Astrocyte of the cerebellum (primary cell): Measurements from ENCODE around the gene MRPS2.

Source experiments
- DNase-seq: peaks from one replicate; pipeline ENCODE4 v3.0.0-alpha.2; 2011; ENCODE audit warnings: low read depth
- H3K4me3 ChIP-seq: 2 replicates; pipeline ENCODE4 v1.5.1; 2011; ENCODE audit warnings: mild to moderate bottlenecking, low read depth, low read length, moderate library complexity
- CTCF ChIP-seq: IDR thresholded peaks from 2 replicates; pipeline ENCODE4 v1.5.1; 2012; ENCODE audit warnings: low read length, low read depth, moderate library complexity, mild to moderate bottlenecking; ENCODE audit errors: missing control alignments
- in situ Hi-C: cut with HindIII; loops from 2 replicates; pipeline ENCODE4 v1.10.0; 2017; ENCODE audit warnings: low sequenced_read_pairs

The MRPS2 gene

GRCh38 chr9:135461936-135462335 lies 38.5 kb upstream of the MRPS2 start:
- no peak for DNase-seq

GRCh38 chr9:135463140-135463539 lies 37.3 kb upstream of the MRPS2 start:
- in situ Hi-C loops: no loop called here
- no peak for DNase-seq
- H3K4me3 ChIP-seq: no peak overlapping the region
- no peak for TF ChIP-seq CTCF

More at GRCh38 chr9:135461936-135462335, 38.5 kb upstream of the MRPS2 start:
- TF ChIP-seq CTCF: no peak
- no peak overlapping the region for H3K4me3 ChIP-seq
- in situ Hi-C loops: no loop called here

- no peak overlapping the region for H3K4me3 ChIP-seq
- no peak for TF ChIP-seq CTCF
- in situ Hi-C loops: no loop called here
- DNase-seq: no peak
Measured at GRCh38 chr9:135464181-135464580, 36.3 kb upstream of the MRPS2 start.

- no peak for TF ChIP-seq CTCF
- no peak for DNase-seq
- no peak overlapping the region for H3K4me3 ChIP-seq
- in situ Hi-C loops: no loop called here
Measured at GRCh38 chr9:135468854-135469521, 31.5 kb upstream of the MRPS2 start.

GRCh38 chr9:135471791-135472640 lies 28.5 kb upstream of the MRPS2 start:
- no peak for DNase-seq
- no peak overlapping the region for H3K4me3 ChIP-seq
- TF ChIP-seq CTCF: no peak
- in situ Hi-C loops: no loop called here

GRCh38 chr9:135473972-135474543 lies 26.4 kb upstream of the MRPS2 start:
- DNase-seq: no peak
- in situ Hi-C loops: no loop called here
- TF ChIP-seq CTCF: no peak
- no peak overlapping the region for H3K4me3 ChIP-seq
